ENCODE data around the gene FEZ2. TPM values are rescaled to one million over a fixed set of nuclear protein-coding genes. Genes with fewer than 3 reads are reported as not detected.

FEZ2 gene
- total and polyA plus RNA-seq, 9 of the 15 experiments (the other 6 are each of a cell fraction or from before 2014, with no cell fraction given) = 9.9 to 35.5 (median 20.1) TPM

DNA sequence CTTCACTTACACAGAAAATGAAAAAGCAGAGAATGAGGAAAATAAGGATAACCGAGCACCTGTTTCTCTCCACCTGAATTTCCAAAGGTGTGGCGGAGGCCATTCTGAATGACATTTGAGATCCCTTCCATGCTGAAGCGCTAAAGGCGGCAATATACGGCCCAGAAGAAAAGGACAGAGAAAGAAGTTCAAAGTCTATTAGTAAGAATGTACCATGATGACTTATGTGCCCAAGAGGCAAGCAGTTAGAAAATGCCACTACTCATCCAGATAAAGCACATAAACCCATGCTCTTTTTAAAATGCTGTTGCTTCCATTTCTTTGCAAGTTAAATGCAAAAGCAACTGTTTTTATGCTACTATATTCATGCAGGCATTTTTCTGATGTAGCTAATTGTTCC lies 37.2 kb downstream of the FEZ2 start:
- Histone ChIP-seq H3K4me1 (replicated peaks in 1 of 2; ENCODE audit: control insufficient read depth in 2 of 2, insufficient read depth in 2 of 2, low read length in 2 of 2) (no peaks in the 10 kb centered on the region), H4K20me1 (replicated peaks; ENCODE audit: control insufficient read depth, insufficient read depth, low read length) (no peaks in the 10 kb centered on the region), H3K9me1 (ENCODE audit: control insufficient read depth, insufficient read depth, low read length) (no peaks in the 10 kb centered on the region), H3K27me3 (ENCODE audit: control insufficient read depth in 2 of 2, insufficient read depth in 2 of 2, low read length in 2 of 2) (no peaks in the 10 kb centered on the region), H3K4me3 (no peak overlapping the region), H3K9me3 (replicated peaks; ENCODE audit: control insufficient read depth, insufficient read depth, low read depth, low read length) (no peaks in the 10 kb centered on the region), H3K36me3 (ENCODE audit: control insufficient read depth, insufficient read depth, low read length) (peaks cover 12% of the 10 kb centered on the region; the same call in 2 of the 3 replicates), H3K27ac (ENCODE audit: extremely low read depth, low read depth, low read length) (no peak overlapping the region), H3K4me2 (ENCODE audit: insufficient read depth, low read length) (no peak overlapping the region), H3K79me2 (ENCODE audit: control insufficient read depth, insufficient read depth, low read length) (no peaks in the 10 kb centered on the region), H3K9ac (ENCODE audit: insufficient read depth in 1 of 2, low read depth in 2 of 2, low read length in 2 of 2) (no peak overlapping the region), H2AFZ (ENCODE audit: low read depth, low read length) (no peak overlapping the region)
- ChIA-PET CTCF (ENCODE audit: low intra/inter-chr PET ratio) (no interaction called here), POLR2A (no interaction called here)
- ATAC-seq = no peak
- no peak for DNase-seq (ENCODE audit: extremely low read depth in 1 of 4, low spot score in 3 of 4)
- intact Hi-C loops (cut with micrococcal nuclease) = no loop called here
- BruUV-seq (replicated peaks) = no TSS peak
- in situ Hi-C loops (cut with MboI) = no loop called here
- WGBS (ENCODE audit: insufficient coverage, low coverage, missing lambda C conversion rate) = 93% methylated on average over 5 of the region's 5 CpGs
- TF ChIP-seq, protein P1, sequence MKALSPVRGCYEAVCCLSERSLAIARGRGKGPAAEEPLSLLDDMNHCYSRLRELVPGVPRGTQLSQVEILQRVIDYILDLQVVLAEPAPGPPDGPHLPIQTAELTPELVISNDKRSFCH (CRISPR knock-in tag; IDR thresholded peaks at IDR 0.05) = no peak
- TF ChIP-seq, protein P1 (tag; IDR thresholded peaks at IDR 0.05) = no peak
- no peak for TF ChIP-seq ZKSCAN8 (CRISPR knock-in tag; IDR thresholded peaks at IDR 0.05)
- no peak for TF ChIP-seq EZH2 (IDR thresholded peaks at IDR 0.05; ENCODE audit: borderline replicate concordance, low read depth, low read length)
- TF ChIP-seq L3MBTL2 (IDR thresholded peaks at IDR 0.05) = no peak
- TF ChIP-seq SMARCA4 (IDR thresholded peaks at IDR 0.05) = no peak
- TF ChIP-seq ESRRA (IDR thresholded peaks at IDR 0.05; ENCODE audit: borderline replicate concordance, low read depth) = no peak
- TF ChIP-seq C11orf30 (IDR thresholded peaks at IDR 0.05; ENCODE audit: low read depth) = no peak
- TF ChIP-seq, protein P2, sequence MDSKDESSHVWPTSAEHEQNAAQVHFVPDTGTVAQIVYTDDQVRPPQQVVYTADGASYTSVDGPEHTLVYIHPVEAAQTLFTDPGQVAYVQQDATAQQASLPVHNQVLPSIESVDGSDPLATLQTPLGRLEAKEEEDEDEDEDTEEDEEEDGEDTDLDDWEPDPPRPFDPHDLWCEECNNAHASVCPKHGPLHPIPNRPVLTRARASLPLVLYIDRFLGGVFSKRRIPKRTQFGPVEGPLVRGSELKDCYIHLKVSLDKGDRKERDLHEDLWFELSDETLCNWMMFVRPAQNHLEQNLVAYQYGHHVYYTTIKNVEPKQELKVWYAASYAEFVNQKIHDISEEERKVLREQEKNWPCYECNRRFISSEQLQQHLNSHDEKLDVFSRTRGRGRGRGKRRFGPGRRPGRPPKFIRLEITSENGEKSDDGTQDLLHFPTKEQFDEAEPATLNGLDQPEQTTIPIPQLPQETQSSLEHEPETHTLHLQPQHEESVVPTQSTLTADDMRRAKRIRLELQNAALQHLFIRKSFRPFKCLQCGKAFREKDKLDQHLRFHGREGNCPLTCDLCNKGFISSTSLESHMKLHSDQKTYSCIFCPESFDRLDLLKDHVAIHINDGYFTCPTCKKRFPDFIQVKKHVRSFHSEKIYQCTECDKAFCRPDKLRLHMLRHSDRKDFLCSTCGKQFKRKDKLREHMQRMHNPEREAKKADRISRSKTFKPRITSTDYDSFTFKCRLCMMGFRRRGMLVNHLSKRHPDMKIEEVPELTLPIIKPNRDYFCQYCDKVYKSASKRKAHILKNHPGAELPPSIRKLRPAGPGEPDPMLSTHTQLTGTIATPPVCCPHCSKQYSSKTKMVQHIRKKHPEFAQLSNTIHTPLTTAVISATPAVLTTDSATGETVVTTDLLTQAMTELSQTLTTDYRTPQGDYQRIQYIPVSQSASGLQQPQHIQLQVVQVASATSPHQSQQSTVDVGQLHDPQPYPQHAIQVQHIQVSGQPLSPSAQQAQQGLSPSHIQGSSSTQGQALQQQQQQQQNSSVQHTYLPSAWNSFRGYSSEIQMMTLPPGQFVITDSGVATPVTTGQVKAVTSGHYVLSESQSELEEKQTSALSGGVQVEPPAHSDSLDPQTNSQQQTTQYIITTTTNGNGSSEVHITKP (IDR thresholded peaks at IDR 0.05; ENCODE audit: partially characterized antibody) = no peak
- no peak for TF ChIP-seq ZNF583 (CRISPR knock-in tag; IDR thresholded peaks at IDR 0.05)
- TF ChIP-seq TAF15 (IDR thresholded peaks at IDR 0.05; ENCODE audit: low read depth, low read length) = no peak
- TF ChIP-seq TRIM24 (IDR thresholded peaks at IDR 0.05) = no peak
- no peak for TF ChIP-seq PML (IDR thresholded peaks at IDR 0.05; ENCODE audit: low read length)
- TF ChIP-seq, protein P3, sequence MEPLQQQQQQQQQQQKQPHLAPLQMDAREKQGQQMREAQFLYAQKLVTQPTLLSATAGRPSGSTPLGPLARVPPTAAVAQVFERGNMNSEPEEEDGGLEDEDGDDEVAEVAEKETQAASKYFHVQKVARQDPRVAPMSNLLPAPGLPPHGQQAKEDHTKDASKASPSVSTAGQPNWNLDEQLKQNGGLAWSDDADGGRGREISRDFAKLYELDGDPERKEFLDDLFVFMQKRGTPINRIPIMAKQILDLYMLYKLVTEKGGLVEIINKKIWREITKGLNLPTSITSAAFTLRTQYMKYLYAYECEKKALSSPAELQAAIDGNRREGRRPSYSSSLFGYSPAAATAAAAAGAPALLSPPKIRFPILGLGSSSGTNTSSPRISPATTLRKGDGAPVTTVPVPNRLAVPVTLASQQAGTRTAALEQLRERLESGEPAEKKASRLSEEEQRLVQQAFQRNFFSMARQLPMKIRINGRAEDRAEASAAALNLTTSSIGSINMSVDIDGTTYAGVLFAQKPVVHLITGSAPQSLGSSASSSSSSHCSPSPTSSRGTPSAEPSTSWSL (CRISPR knock-in tag; IDR thresholded peaks at IDR 0.05; ENCODE audit: borderline replicate concordance) = no peak
- TF ChIP-seq TAF7 (tag; IDR thresholded peaks at IDR 0.05) = no peak
- TF ChIP-seq, protein P4, sequence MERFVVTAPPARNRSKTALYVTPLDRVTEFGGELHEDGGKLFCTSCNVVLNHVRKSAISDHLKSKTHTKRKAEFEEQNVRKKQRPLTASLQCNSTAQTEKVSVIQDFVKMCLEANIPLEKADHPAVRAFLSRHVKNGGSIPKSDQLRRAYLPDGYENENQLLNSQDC (CRISPR knock-in tag; IDR thresholded peaks at IDR 0.05) = no peak
- no peak for TF ChIP-seq MYNN (IDR thresholded peaks at IDR 0.05)
- TF ChIP-seq MYNN (CRISPR knock-in tag; IDR thresholded peaks at IDR 0.05) = no peak
- no peak for FAIRE-seq

Data from K562 (cell line).